ENCODE results near the gene LMO1. TPM values are rescaled to one million over a fixed set of nuclear protein-coding genes. Genes with fewer than 3 reads are reported as not detected.

Gene LMO1
- total RNA-seq, 1 experiment from 2014 or later: 0.27 TPM

DNA sequence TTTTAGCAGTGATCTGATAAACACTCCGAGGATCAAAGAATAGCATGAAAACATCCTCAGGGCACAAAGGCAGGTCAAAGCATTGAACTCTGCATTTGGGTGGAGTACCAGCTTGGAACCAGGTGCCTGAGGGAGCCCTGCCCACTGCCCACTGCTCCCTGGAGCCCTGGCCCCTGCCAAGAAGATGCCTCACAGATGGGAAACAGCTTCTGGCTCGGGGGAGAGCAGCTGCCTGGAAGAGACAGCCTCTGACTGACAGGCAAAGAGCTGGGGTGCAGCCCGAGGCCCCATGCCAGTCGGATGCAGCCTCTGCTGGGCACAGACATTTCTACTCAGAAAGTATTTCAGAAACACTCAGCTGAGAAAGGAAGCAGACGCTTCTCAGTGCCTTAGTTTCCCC is 13.2 kb downstream of the LMO1 start (continued):
- TF ChIP-seq FOSL1 (IDR thresholded peaks at IDR 0.05; ENCODE audit: low read depth): no peak

DNA sequence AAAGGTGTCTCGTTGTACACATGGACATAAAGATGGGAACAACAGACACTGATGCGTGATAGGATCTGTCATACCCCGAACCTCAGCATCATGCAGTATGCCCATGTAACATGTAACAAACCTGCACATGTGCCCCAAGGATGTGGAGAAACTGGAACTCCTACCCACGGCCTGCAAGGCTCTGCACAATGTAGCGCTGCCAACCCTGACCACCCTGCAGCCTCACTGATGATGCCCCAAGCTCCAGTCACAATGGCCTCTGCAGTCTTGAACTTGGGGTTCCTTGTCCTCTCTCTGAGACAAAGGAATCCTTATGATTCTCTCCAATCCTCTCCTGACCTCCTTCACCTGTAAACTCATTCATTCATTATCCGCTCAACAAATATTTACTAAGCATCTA is 14.2 kb downstream of the LMO1 start:
- intact Hi-C loops (cut with micrococcal nuclease): no loop called here
- ATAC-seq: no peak
- Histone ChIP-seq H4K20me1 (ENCODE audit: insufficient read depth) (no peaks in the 10 kb centered on the region), H3K4me2 (ENCODE audit: low read length) (no peak overlapping the region), H3K9ac (ENCODE audit: low read length) (no peak overlapping the region), H3K9me2 (ENCODE audit: insufficient read depth) (no peaks in the 10 kb centered on the region), H3K4me1 (ENCODE audit: control insufficient read depth in 1 of 2, insufficient read depth in 2 of 2, low read length in 2 of 2) (peaks cover 0 to 16% of the 10 kb centered on the region in 2 experiments; a peak in 2 of 4 replicates), H3K27ac (ENCODE audit: low read depth, low read length) (no peak overlapping the region), H3K79me2 (ENCODE audit: insufficient read depth, low read length) (no peaks in the 10 kb centered on the region), H3K27me3 (ENCODE audit: insufficient read depth, low read length) (no peaks in the 10 kb centered on the region), H3K36me3 (ENCODE audit: control insufficient read depth in 1 of 2, insufficient read depth in 2 of 2, low read length in 2 of 2) (no peaks in the 10 kb centered on the region), H3K9me3 (ENCODE audit: control insufficient read depth in 1 of 2, insufficient read depth in 1 of 2, low read depth in 1 of 2, low read length in 2 of 2) (no peaks in the 10 kb centered on the region), H3K4me3 (replicated peaks in 1 of 2; ENCODE audit: low read depth in 1 of 2, low read length in 2 of 2) (no peak overlapping the region), H2AFZ (ENCODE audit: low read depth, low read length, poor library complexity, severe bottlenecking) (no peak overlapping the region)
- CTCF ChIA-PET: interaction anchor here (1.2 to 4.0 kb wide), 3 partner anchors 10 to 317 kb away, joined by 3 to 22 read pairs (median 4); partner anchors contain the start of gene LMO1
- DNase-seq (ENCODE audit: low read depth, low spot score): no peak
- TF ChIP-seq, protein P1, sequence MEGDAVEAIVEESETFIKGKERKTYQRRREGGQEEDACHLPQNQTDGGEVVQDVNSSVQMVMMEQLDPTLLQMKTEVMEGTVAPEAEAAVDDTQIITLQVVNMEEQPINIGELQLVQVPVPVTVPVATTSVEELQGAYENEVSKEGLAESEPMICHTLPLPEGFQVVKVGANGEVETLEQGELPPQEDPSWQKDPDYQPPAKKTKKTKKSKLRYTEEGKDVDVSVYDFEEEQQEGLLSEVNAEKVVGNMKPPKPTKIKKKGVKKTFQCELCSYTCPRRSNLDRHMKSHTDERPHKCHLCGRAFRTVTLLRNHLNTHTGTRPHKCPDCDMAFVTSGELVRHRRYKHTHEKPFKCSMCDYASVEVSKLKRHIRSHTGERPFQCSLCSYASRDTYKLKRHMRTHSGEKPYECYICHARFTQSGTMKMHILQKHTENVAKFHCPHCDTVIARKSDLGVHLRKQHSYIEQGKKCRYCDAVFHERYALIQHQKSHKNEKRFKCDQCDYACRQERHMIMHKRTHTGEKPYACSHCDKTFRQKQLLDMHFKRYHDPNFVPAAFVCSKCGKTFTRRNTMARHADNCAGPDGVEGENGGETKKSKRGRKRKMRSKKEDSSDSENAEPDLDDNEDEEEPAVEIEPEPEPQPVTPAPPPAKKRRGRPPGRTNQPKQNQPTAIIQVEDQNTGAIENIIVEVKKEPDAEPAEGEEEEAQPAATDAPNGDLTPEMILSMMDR (IDR thresholded peaks at IDR 0.05 in 2 of 3, conservative IDR thresholded peaks at IDR 0.05 in 1 of 3; ENCODE audit: borderline replicate concordance in 1 of 3, insufficient read depth in 1 of 3, low read depth in 2 of 3, low read length in 2 of 3): no peak
- TF ChIP-seq TCF7L2 (IDR thresholded peaks at IDR 0.05; ENCODE audit: borderline replicate concordance, extremely low read depth, insufficient read depth, insufficient read length) (no peak), JUND (IDR thresholded peaks at IDR 0.05) (no peak), EZH2 (IDR thresholded peaks at IDR 0.05) (no peak), EZH2phosphoT487 (IDR thresholded peaks at IDR 0.05; ENCODE audit: borderline replicate concordance) (no peak), POLR2AphosphoS5 (IDR thresholded peaks at IDR 0.05; ENCODE audit: low read depth, low read length) (no peak), FOSL1 (IDR thresholded peaks at IDR 0.05; ENCODE audit: low read depth) (no peak), SIN3A (IDR thresholded peaks at IDR 0.05; ENCODE audit: low read depth) (no peak), SRF (IDR thresholded peaks at IDR 0.05; ENCODE audit: low read depth) (no peak)
- TF ChIP-seq, protein P2, sequence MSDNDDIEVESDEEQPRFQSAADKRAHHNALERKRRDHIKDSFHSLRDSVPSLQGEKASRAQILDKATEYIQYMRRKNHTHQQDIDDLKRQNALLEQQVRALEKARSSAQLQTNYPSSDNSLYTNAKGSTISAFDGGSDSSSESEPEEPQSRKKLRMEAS (IDR thresholded peaks at IDR 0.05): no peak
- RAD21 ChIA-PET (ENCODE audit: low non-redundant PET in 1 of 2, low total read pairs in 2 of 2, uncharacterized antibody in 2 of 2, unreplicated experiment in 2 of 2): no interaction called here
- BruUV-seq (replicated peaks): no TSS peak
- POLR2A ChIA-PET: no interaction called here

All from HCT116 (cell line).